ENCODE measurements around the gene HOXA10. TPM values are rescaled to one million over a fixed set of nuclear protein-coding genes. Genes with fewer than 3 reads are reported as not detected.

The HOXA10 gene
- total and polyA plus RNA-seq, 11 donors, result 0.06 to 0.36 (median 0.18) TPM; not detected in 8

GRCh38 chr7:27122077-27122910, 51.8 kb downstream of the HOXA10 start:
- H3K27me3 ChIP-seq, result peaks cover 34 to 99% (median 82%) of the 10 kb centered on the region in 9 donors
- TF ChIP-seq POLR2A (IDR thresholded peaks at IDR 0.05), result no peak
- TF ChIP-seq, protein P1, sequence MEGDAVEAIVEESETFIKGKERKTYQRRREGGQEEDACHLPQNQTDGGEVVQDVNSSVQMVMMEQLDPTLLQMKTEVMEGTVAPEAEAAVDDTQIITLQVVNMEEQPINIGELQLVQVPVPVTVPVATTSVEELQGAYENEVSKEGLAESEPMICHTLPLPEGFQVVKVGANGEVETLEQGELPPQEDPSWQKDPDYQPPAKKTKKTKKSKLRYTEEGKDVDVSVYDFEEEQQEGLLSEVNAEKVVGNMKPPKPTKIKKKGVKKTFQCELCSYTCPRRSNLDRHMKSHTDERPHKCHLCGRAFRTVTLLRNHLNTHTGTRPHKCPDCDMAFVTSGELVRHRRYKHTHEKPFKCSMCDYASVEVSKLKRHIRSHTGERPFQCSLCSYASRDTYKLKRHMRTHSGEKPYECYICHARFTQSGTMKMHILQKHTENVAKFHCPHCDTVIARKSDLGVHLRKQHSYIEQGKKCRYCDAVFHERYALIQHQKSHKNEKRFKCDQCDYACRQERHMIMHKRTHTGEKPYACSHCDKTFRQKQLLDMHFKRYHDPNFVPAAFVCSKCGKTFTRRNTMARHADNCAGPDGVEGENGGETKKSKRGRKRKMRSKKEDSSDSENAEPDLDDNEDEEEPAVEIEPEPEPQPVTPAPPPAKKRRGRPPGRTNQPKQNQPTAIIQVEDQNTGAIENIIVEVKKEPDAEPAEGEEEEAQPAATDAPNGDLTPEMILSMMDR (IDR thresholded peaks at IDR 0.05), result no peak
- H3K9me3 ChIP-seq, result no peaks in the 10 kb centered on the region
- 7 to 28% (median 17%) methylated on average over 42 of the region's 42 CpGs for WGBS, 4 donors
- ATAC-seq (no peak), DNase-seq (no peak)
- H3K36me3 ChIP-seq, result no peaks in the 10 kb centered on the region
- intact Hi-C loops (cut with DNase I), result no loop called here
- peak overlapping the region in 7 of 12 donors; percentile 2 to 49 (median 32) for H3K4me3 ChIP-seq
- H3K4me1 ChIP-seq, result peaks cover 0 to 5% (median 0%) of the 10 kb centered on the region in 12 donors
- H3K27ac ChIP-seq, result peak overlapping the region in 8 of 12 donors; percentile 12 to 68 (median 50)

GRCh38 chr7:27121684-27122076, 52.4 kb downstream of the HOXA10 start:
- DNase-seq (no peak), ATAC-seq (no peak)
- Histone ChIP-seq H3K4me1 (peaks cover 0 to 7% (median 0%) of the 10 kb centered on the region in 12 donors), H3K27me3 (peaks cover 34 to 99% (median 80%) of the 10 kb centered on the region in 9 donors), H3K36me3 (no peaks in the 10 kb centered on the region), H3K9me3 (no peaks in the 10 kb centered on the region), H3K27ac (peak overlapping the region in 6 of 12 donors; percentile 45 to 68 (median 57)), H3K4me3 (peak overlapping the region in 7 of 12 donors; percentile 2 to 49 (median 32))
- TF ChIP-seq POLR2A (IDR thresholded peaks at IDR 0.05), result no peak
- TF ChIP-seq, protein P1 (IDR thresholded peaks at IDR 0.05), result no peak
- 26 to 34% (median 29%) methylated on average over 7 of the region's 7 CpGs for WGBS, 4 donors
- intact Hi-C loops (cut with DNase I), result no loop called here

MicroRNA genes within 50 kb of the gene (microRNA counts, 767-probe panel; counts per million panel counts)
- 1,208 to 1,798 counts per million in 2 donors for microRNA hsa-miR-196b-5p

Small RNAs within 50 kb of the gene (microRNA-seq; reads per million reads assigned to microRNA genes)
- 6.9 to 25.3 (median 11.5) reads per million in 4 donors for gene MIR196B

Other genes starting within 250 kb of the HOXA10 start
- gene HOXA1, start 78.3 kb downstream of the HOXA10 start, total RNA-seq, result under 1 TPM in 3 of 9 donors, not detected in 6; 0.12 to 0.66 (median 0.59) TPM
- under 1 TPM in 1 of 2 donors, not detected in 1; 0.07 TPM for gene HOXA1, start 78.3 kb downstream of the HOXA10 start, polyA plus RNA-seq
- gene HOXA2, start 71.6 kb downstream of the HOXA10 start, total RNA-seq, result under 1 TPM in 2 of 9 donors, not detected in 7; 0.14 to 0.57 TPM
- under 1 TPM in 1 of 2 donors, not detected in 1; 0.03 TPM for gene HOXA2, start 71.6 kb downstream of the HOXA10 start, polyA plus RNA-seq
- 1 to 10 TPM in 3 of 9 donors, under 1 TPM in 5, not detected in 1; 0.23 to 2.6 (median 0.88) TPM for gene HOXA4, start 43.6 kb downstream of the HOXA10 start, total RNA-seq
- under 1 TPM; 0.50 to 0.69 TPM for gene HOXA4, start 43.6 kb downstream of the HOXA10 start, polyA plus RNA-seq
- 1 to 10 TPM in 1 of 9 donors, under 1 TPM in 2, not detected in 6; 0.28 to 2.8 (median 0.44) TPM for gene HOXA5, start 30.6 kb downstream of the HOXA10 start, total RNA-seq
- under 1 TPM in 1 of 2 donors, not detected in 1; 0.07 TPM for gene HOXA5, start 30.6 kb downstream of the HOXA10 start, polyA plus RNA-seq
- gene HOXA6, start 26.5 kb downstream of the HOXA10 start, total RNA-seq, result not detected
- gene HOXA6, start 26.5 kb downstream of the HOXA10 start, polyA plus RNA-seq, result not detected
- 1 to 10 TPM in 3 of 9 donors, under 1 TPM in 4, not detected in 2; 0.19 to 3.1 (median 0.67) TPM for gene HOXA3, start 21.7 kb downstream of the HOXA10 start, total RNA-seq
- gene HOXA3, start 21.7 kb downstream of the HOXA10 start, polyA plus RNA-seq, result under 1 TPM; 0.07 to 0.11 TPM
- gene HOXA7, start 17.6 kb downstream of the HOXA10 start, total RNA-seq, result under 1 TPM in 1 of 9 donors, not detected in 8; 0.29 TPM
- gene HOXA7, start 17.6 kb downstream of the HOXA10 start, polyA plus RNA-seq, result not detected
- gene HOXA9, start 8.8 kb downstream of the HOXA10 start, total RNA-seq, result under 1 TPM in 1 of 9 donors, not detected in 8; 0.29 TPM
- not detected for gene HOXA9, start 8.8 kb downstream of the HOXA10 start, polyA plus RNA-seq
- gene HOXA11, start 10.9 kb upstream of the HOXA10 start, total RNA-seq, result not detected
- not detected for gene HOXA11, start 10.9 kb upstream of the HOXA10 start, polyA plus RNA-seq
- not detected for gene HOXA13, start 25.8 kb upstream of the HOXA10 start, total RNA-seq
- not detected for gene HOXA13, start 25.8 kb upstream of the HOXA10 start, polyA plus RNA-seq
- not detected for gene EVX1, start 68.5 kb upstream of the HOXA10 start, total RNA-seq
- not detected for gene EVX1, start 68.5 kb upstream of the HOXA10 start, polyA plus RNA-seq

Measured in heart left ventricle (tissue), 16 donors.